HG03342 (cell line): Measurements from ENCODE around the gene DNAJB5.
"Not testable (repeated sequence)": the region's sequence is repeated elsewhere in the genome, so short reads cannot be mapped to it uniquely, and the experiment has no call there.

Experiments
- ATAC-seq: cut with Tn5 transposase; IDR thresholded peaks from one replicate; pipeline ENCODE4 v1.9.1; 2021; ENCODE audit warnings: mild to moderate bottlenecking, moderate library complexity; ENCODE audit not compliant: unreplicated experiment

The DNAJB5 gene

DNA sequence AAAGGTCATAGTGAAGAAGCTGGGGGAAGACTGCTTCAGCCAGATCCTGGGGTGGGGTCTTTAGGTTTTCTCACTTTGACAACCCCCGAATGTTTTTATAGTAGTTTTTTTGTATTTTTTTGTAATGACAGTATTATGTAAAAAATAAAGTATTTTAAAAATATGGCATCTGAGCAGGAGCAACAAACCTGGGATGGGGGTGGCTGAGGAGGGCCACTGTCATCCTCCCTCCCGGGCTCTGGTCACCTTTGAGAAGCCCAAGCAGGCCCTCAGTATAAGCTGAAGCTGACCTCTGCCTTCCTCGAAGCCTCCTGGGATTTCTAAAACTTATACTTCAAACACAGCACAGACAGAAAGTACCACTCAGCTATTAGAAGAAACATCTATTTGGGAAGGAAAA lies 8.7 kb downstream of the DNAJB5 start:
- no peak for ATAC-seq

DNA sequence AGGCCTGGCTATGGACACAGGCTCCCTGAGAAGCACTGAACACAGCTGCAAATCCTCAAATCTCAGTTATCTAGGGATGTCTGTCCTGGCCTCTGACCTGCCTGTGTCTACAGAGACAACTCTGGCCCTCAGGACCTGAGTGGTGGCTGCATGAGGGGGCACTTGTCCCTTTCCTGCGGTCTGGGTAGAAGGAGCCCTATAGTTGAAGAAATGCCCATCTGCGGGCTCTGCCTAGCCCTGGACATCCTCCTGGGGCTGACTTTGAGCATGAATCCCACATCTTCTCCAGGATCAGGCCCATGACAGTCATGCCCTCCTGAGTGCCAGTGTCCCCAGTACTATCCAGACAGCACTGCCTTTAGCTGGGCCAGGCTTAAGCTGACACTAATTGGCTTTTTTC lies 10.0 kb downstream of the DNAJB5 start:
- ATAC-seq, result no peak

DNA sequence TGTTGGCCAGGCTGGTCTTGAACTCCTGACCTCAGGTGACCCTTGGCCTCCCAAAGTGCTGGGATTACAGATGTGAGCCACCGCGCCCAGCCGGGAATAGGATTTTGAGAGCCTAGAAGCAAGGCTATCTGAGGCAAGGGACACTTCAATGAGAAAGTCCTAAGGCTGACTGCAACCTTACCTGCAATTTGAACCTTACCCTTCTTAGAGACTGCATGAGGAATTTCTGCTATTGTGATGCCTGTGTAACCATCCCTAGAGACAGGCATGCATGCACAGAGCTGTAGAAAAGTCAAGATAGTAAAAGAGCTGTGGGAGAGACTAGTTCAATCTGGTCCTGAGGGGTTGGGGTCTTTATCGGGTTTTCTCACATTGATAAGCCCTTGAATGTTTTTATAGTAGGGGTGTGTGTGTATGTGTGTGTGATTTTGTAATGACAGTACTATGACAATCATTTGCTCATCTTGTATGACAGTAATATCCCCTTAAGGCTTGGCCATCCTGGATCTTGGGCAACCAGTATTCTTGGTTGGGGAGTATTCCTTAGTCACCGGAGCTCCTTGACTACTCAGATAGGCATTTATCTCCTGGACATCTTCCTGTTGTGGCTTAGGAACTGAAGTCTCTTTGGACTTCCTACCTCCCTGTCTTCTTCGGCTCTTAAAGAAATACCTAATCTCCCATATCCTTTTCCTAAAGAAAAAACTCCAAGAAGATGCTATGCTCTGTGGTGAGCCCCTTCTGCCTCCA lies 11.2 kb downstream of the DNAJB5 start:
- ATAC-seq, result no peak

DNA sequence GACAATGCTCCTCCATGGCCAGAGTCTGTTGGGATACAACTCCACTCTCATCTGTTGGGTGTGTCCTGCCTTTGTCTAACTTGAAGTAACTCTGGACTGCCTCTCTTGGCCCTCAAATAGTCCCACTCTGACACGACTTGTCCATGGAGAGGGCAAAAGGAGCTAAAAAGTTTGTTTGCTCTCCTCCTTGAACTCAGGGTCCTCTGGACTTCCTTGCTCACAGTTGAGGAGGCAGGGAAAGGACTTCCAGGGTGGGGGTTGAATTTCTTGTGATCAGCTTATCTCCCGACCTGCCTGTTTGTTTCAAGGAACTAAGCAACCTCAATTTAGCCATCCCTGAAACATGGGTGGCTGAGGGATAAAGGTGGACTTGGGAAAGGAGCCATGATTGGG lies 11.7 kb downstream of the DNAJB5 start:
- no peak for ATAC-seq

DNA sequence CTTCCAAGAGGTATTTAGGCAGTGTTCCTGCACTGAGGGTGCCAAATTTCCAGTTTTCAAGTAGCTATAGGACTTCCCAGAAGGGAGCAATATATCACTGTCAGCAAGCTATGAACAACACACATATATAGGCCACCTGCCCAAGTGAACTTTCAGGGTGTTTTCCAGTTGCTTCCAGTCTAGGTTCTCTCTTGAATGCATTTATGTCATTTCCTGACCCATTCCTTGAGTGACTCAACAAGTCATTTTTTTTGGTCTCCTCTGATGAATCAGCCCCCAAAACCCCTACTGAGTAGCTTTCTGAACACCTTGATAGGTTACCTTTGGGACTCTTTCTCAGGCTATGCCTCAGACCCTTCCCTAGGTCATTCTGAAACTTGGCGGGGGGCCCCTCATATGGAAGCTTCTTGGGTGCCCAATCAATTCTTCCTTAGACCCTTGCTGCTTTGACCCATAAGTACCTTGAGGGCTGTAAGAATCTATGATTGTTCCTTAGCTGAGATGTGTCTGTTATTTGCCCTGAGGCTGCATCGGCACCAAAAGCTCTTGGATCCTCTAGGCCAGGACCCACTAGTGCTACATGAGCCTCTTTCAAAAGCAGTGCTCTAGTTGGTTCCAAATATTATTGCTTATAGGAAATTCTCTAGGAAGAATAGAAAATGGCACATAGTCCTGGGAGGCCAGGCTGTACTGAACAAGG lies 12.4 kb downstream of the DNAJB5 start:
- ATAC-seq, result no peak

DNA sequence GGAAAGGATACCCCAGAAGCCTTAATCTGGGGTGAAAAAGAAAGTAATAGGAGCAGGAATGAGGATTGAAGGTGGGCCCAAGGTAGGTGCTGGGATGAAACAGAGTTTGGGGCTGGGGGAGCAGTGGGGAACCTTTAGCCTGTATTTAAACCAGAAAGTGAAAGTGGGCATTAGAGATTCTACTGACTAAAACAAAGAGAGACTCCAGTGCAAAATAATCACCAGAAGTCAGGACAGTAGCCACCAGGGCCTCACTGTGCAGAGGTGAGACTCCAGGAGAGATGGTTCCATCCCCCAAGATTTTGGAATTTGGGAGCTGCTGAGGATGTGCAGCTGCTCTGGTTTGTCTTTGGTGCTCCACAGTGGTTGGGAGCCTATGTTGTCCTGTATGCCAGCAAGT lies 13.1 kb downstream of the DNAJB5 start:
- ATAC-seq, result no peak

DNA sequence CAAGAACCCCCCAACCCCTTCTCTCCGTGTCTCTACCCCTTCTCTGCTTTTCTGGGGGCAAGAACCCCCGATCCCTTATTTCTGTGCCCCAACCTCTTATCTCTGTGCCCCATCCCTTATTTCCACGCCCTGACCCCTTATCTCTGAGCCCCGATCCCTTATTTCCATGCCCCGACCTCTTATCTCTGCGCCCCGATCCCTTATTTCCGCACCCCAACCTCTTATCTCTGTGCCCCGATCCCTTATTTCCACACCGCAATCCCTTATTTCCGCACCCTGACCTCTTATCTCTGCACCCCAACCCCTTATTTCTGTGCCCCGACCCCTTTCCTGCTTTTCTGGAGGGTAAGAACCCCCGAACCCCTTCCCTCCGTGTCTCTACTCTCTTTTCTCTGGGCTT lies 14.8 kb downstream of the DNAJB5 start:
- ATAC-seq, result not testable (repeated sequence)

DNA sequence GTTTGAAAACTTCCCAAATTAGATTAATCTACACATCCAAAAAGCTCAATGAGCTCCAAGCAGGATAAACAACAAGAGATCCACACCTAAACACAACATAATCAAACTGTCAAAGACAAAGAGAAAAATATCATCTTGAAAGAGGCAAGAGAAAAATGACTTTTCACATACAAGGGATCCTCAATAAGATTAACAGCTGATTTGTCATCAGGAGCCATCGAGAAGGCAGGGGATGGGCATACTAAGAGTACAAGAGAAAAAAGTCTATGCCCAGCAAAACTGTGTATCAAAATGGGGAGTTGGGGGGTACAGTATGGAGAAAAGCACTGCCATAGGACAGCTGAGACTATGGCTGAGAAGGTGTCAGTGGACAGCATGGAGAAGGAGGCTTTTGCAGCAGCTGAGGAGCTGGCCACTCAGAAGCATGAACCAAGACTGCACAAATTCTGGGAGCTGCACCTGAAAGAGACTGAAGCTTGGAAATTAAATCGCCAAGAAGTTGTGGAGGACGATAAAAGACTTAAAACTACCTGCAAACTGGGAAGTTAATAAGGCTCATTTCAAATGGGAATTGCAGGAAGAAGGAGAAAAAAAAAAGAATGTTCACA lies 20.9 kb downstream of the DNAJB5 start:
- no peak for ATAC-seq

DNA sequence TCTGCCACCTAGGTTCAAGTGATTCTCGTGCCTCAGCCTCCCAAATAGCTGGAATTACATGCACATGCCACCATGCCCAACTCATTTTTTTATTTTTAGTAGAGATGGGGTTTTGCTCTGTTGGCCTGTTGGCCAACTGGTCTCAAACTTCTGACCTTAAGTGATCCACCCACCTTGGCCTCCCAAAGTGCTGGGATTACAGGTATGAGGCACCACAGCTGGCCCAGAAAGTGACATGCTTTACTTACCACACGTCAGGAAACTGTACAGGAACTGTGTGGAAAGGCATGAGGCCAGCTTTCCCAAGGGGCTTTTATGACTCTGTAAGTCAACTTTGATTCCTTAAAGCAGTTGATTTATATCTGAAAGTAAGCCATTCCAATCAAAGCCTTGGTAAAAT lies 25.0 kb downstream of the DNAJB5 start:
- ATAC-seq, result no peak

DNA sequence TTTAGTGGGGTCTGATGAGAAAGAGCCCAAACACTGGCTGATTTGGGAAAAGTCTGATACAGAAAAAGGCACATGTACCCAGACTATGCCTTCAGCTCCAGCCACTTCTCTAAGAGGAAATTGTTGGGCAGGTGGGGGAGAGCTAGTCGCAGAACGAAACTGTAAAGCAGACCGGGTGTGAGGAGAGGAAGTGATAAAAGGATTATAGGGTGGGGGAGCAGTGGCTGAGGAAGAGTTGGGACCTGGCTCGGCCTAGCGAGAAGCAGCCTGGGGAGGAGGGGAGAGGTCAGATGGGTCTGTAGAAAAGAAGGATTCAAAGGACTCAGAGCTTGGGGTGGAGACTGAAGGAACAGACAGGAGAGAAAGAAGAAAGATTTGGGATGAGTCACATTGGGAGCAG lies 33.9 kb downstream of the DNAJB5 start:
- ATAC-seq, result not testable (repeated sequence)

DNA sequence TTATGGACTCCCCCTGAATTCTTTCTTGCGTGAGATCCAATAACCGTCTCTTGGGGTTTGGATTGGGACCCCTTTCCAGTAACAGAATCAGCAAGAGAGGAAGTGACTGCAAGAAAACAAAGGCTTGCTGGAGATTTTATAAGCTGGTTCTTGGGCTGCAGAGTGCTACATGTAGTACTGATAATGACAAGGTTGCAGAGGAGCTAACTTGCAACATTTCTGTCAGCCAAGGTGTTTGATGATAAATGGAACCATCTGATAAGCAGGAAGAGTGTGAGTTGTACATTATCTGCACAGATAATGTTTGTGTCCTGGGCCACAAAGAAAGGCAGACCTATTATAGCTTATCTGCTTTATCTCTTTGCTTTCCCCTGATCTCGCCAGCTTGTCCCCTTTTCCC lies 37.1 kb downstream of the DNAJB5 start:
- ATAC-seq, result no peak

DNA sequence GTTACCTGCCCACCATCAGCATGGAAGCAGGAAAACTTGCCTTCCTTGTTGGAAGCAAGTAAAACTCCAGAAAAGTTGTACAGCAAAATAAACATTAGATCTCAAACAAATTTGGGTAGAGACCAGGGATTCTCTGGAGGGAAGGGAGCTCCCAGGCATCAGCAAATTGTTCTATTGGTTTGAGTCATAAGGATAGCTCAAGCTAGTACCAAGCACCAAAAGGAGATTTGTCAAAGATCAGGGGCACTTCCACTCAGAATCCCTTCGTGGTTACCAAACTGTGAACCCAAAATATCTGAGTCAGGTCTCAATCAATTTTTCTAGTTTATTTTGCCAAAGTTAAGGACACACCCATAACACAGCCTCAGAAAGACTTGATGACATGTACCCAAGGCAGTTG lies 37.8 kb downstream of the DNAJB5 start:
- no peak for ATAC-seq

DNA sequence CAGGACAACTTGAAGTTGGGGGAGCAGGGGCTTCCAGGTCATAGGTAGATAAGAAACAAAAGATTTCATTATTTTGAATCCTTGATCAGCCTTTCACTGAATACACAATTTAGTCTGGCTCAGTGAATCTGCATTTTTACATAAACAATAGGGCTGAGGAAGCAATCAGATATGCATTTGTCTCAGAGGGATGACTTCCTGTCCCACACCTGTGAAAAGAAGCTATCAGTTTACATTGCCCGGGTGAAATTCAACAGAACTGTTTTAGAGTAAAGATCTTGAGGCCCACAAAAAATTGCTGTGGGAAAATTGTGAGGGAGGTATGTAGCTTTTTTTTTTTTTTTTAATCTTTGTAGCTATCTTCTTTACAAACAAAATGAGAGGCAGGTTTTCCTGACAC lies 38.3 kb downstream of the DNAJB5 start:
- no peak for ATAC-seq

DNA sequence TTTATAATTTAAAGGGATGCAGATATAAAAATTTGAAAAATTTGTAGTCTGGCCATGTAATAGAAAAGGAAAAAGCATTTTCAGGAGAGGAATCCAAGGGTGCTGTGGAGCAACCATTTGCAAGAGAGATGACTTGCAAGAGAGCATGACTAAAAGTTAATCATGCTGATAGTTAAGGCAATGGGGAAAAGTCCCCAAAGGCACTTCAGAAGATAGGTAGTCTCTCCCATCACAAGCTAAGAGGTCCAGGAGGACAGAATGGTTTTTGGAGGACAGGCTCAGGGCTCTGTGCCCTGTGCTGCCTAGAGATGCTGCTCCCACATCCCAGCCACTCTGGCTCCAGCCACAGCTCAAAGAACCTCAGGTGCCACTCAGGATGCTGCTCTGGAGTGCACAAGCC lies 38.8 kb downstream of the DNAJB5 start:
- no peak for ATAC-seq

DNA sequence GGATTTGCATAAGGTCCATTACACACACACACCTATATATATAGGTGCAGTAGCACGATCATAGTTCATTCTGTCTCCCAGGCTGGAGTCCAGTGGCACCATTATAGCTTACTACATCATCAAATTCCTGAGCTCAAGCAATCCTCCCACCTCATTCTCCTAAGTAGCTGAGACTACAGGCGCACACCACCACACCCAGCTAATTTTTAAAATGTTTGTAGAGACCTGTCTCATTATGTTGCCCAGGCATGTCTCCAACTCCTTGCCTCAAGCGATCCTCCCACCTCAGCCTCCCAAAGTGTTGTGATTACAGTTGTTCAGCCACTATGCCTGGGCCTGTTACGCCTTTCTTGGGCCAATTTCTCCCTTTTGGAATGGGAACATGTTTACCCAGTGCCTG lies 39.7 kb downstream of the DNAJB5 start:
- ATAC-seq, result no peak

DNA sequence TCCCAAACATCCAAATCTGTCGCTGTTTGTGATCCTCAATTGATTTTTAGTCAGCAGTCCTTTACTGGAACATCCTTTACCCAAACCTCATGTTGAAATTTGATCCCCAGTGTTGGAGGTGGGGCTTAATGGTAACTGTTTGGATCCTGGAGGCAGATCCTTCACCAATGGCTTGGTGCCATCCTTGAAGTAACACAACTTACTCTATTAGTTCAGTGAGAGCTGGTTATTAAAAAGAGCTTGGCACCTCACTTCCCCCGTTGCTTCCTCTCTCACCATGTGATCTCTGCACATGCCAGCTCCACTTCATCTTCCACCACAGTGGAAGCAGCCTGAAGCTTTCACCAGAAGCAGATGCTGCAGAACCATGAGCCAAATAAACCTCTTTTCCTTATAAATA lies 40.3 kb downstream of the DNAJB5 start:
- ATAC-seq, result no peak

DNA sequence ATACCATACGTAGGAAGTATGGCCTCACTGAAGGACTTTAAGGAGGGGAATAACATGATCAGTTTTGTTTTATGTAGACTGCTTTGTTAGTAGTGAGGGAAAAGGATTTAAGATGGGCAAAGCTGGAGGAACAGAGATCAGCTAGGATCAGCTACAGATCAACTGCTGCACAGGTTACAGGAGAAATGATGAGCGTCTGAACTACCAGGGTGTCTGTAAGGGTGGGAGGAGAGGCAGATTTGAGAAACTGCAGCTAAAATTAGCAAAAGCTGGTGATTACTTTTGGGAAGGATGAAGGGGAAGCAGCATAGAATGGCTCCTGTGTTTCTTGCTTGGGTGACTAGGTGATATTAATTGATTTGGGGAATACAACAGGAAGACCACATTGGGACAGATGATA lies 43.6 kb downstream of the DNAJB5 start:
- no peak for ATAC-seq

DNA sequence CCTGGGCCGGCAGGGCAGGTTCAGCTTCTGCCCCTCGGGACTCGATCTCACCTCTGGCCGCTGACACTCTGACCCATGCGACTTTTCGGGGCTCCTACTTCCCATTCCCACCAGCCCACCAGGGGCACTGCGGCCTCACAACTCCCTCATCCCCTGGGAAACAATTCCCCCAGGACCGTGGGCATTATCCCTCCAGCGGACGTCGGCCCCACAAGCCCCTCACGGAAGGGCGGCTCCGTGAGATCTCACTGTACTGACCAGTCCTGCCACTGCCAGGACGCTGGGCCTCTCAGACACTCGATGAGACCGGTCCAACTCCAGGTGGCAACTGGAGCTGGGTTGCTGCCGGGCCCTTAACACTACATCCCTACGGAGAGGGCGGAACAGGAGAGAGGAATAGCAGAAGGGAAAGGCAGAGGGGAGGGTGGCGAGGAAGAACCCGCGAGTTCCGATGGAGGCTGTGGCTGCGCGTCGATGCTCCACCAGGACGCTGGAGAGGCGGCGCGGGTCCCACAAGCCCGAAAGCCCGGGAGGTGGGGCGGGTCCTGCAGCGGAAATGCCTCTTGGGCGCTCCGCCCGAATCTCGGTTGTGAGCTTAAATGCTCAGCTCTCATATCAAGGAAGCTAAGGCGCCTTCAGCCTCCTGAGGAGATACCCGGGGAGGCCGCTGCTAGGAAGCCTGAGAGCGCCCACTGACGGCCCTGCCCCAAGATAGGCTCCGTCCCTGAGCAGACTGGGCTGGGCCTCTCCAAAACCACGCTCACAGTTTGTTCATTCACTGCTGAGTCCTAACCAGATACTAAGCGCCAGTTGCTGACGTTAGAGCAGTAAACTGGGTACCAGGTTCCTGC lies 46.5 kb downstream of the DNAJB5 start:
- ATAC-seq, result no peak

DNA sequence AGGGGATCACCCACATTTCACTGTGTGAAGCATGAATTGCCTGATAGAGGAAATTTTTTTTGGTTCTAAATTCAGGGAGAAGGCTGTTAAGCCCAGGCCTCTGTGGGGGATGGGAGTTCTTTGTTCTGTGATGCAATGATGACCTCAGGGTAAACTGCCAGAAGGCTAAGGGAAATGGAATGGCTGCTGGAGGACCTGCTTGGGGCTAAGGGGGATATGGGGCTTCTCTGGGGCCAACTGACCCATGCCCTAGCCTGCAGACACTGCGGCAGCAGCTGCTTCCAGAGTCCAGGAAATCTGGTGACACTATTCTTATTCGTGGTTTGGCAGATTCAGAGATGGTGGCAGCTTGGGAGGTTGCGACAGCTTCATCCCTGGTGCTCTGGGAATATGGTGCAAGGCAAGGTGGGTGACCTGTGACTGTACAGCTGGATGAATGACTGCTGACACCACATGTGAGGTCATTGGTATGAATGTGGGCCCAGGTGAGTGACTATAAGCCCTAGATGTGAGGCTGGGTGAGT lies 52.6 kb downstream of the DNAJB5 start:
- no peak for ATAC-seq

DNA sequence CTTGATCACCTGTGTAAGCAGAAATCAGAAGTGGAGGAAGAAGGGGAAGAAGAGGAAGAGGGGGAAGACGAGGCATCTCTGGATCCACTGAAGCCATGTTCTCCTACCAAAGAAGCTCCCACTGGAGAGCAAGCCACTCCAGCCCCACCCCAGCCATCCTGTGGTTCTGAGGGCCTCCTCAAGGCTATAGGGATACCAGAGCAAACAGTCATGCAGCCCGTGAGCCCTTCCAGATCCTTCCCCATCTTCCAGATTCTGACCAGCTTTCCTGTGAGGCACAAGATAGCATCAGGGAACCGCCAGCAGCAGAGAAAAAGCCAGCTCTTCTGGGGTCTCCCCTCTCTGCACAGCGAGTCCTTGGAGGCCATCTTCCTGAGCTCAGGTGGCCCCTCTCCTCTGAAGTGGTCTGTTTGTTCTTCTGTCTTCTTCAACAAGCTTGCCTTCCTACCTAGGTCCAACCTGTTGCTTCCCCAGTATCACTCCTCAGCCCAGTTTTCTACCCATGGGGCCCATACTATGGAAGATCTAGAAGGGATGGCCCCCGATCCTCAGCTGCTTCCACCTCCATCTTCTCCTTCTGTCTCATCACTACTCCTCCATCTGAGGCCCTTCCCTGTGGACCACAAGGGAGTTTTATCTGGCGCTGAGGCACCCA lies 53.5 kb downstream of the DNAJB5 start:
- ATAC-seq, result no peak

DNA sequence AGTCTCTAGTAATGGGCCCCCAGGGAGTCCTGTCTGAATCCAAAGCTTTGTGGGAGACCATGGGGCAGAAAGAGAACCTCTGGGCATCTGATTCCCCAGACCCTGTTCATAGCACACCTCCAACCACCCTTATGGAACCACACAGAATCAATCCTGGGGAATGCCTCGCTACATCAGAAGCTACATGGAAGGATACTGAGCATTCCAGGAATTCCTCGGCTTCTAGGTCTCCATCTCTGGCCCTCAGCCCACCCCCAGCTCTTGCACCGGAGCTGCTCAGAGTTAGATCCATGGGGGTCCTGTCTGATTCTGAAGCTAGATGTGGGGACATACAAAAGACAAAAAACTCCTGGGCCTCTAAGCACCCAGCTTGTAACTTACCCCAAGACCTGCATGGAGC lies 54.5 kb downstream of the DNAJB5 start:
- ATAC-seq, result no peak
